ENCODE data around the gene ANGPTL5. TPM values are rescaled to one million over a fixed set of nuclear protein-coding genes. Genes with fewer than 3 reads are reported as not detected.

Gene ANGPTL5
- total and polyA plus RNA-seq, 12 donors: 0.09 to 1.3 (median 0.54) TPM

DNA sequence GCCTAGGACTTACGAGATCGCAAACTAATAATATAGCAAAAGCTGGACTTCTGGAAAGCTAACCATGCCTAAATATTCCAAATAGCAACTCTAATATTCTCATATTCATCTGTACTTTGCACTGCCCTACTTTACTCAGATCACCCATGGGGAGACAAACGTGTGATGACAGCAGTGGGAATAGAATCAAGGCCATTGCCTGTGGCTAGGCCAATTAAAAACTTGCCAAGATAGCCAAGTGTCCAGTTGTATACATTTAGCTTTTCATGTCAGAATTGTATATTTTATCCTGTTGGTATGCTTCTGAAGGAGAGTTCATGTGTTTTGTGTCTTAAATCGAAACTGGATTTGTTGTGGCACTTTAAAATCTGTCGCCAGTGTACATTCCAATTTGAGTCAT, 2.7 kb downstream of the ANGPTL5 start:
- intact Hi-C loops (cut with DNase I): loop anchor here in 2 of 10 donors (5.0 to 10.0 kb wide), 2 partner anchors 91 to 99 kb away; no protein-coding TSS in a partner anchor
- peaks cover 0 to 32% (median 18%) of the 10 kb centered on the region in 9 donors for H3K4me1 ChIP-seq
- H3K4me3 ChIP-seq: peak overlapping the region in 1 of 10 donors; percentile 87
- H3K27me3 ChIP-seq: no peaks in the 10 kb centered on the region
- WGBS, 2 donors: 83 to 87% methylated on average over 5 of the region's 5 CpGs
- TF ChIP-seq, protein P1, sequence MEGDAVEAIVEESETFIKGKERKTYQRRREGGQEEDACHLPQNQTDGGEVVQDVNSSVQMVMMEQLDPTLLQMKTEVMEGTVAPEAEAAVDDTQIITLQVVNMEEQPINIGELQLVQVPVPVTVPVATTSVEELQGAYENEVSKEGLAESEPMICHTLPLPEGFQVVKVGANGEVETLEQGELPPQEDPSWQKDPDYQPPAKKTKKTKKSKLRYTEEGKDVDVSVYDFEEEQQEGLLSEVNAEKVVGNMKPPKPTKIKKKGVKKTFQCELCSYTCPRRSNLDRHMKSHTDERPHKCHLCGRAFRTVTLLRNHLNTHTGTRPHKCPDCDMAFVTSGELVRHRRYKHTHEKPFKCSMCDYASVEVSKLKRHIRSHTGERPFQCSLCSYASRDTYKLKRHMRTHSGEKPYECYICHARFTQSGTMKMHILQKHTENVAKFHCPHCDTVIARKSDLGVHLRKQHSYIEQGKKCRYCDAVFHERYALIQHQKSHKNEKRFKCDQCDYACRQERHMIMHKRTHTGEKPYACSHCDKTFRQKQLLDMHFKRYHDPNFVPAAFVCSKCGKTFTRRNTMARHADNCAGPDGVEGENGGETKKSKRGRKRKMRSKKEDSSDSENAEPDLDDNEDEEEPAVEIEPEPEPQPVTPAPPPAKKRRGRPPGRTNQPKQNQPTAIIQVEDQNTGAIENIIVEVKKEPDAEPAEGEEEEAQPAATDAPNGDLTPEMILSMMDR (IDR thresholded peaks at IDR 0.05): no peak
- no peaks in the 10 kb centered on the region for H3K36me3 ChIP-seq
- no peak for ATAC-seq
- no peak for DNase-seq
- H3K9me3 ChIP-seq: no peaks in the 10 kb centered on the region
- H3K27ac ChIP-seq: peak overlapping the region in 2 of 10 donors; percentile 66 to 76

DNA sequence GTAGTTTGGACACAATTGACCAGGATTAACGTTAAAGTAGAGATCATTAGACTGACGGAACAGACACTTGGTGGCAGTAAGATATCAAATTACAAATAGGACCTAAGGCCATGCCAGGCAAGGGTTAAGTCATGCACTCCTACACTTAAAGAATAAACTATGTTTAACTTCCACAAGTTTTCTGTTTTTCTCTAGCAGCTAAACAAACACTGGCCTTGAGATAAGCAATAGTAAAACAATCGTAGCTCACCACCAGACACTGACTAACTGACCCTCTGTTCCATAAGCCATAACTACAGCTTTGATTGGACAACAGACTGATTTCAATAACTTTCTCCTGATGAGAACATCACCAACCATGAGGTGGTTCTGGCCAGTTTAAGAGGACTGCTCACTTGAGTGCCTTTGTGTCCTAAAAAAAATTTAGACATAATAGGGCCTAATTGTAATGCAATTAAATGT, 3.5 kb downstream of the ANGPTL5 start:
- no peak for ATAC-seq

DNA sequence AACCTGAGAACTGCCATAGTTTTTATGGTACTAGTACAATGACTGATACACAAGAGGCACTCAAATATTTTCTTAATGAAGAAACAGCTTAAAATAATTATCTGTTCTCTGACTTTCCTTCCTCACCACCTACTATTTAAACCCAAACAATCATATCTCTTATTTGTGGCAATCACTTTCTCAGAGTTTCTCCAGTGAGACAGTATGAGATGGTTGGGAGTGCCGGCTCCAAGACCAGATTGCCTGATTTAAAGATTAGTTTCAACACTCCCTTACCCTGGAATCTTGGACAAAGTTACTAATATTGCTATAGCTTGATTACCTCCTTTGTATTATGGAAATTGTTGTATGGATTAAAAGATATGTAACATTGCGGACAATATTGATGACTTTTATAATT, 7.2 kb downstream of the ANGPTL5 start:
- ATAC-seq: no peak
- WGBS, 2 donors: 74 to 78% methylated on average over 2 of the region's 2 CpGs
- H3K4me3 ChIP-seq: no peak overlapping the region
- peaks cover 0 to 6% (median 0%) of the 10 kb centered on the region in 7 donors for H3K27me3 ChIP-seq
- H3K36me3 ChIP-seq: no peaks in the 10 kb centered on the region
- H3K27ac ChIP-seq: peak overlapping the region in 1 of 10 donors; percentile 37
- no peak for DNase-seq
- intact Hi-C loops (cut with DNase I): no loop called here
- peaks cover 0 to 9% (median 3%) of the 10 kb centered on the region in 9 donors for H3K4me1 ChIP-seq
- H3K9me3 ChIP-seq: no peaks in the 10 kb centered on the region
- TF ChIP-seq, protein P1 (IDR thresholded peaks at IDR 0.05): no peak

More for the DNA sequence above, 3.5 kb downstream of the ANGPTL5 start:
- intact Hi-C loops (cut with DNase I): loop anchor here in 2 of 10 donors (5.0 to 10.0 kb wide), 2 partner anchors 92 to 99 kb away; no protein-coding TSS in a partner anchor
- H3K4me3 ChIP-seq: no peak overlapping the region
- no peaks in the 10 kb centered on the region for H3K27me3 ChIP-seq
- TF ChIP-seq, protein P1 (IDR thresholded peaks at IDR 0.05): no peak
- peaks cover 0 to 32% (median 18%) of the 10 kb centered on the region in 9 donors for H3K4me1 ChIP-seq
- H3K9me3 ChIP-seq: no peaks in the 10 kb centered on the region
- 52 to 54% methylated on average over 3 of the region's 3 CpGs for WGBS, 2 donors
- no peak overlapping the region for H3K27ac ChIP-seq
- no peaks in the 10 kb centered on the region for H3K36me3 ChIP-seq
- DNase-seq: no peak

DNA sequence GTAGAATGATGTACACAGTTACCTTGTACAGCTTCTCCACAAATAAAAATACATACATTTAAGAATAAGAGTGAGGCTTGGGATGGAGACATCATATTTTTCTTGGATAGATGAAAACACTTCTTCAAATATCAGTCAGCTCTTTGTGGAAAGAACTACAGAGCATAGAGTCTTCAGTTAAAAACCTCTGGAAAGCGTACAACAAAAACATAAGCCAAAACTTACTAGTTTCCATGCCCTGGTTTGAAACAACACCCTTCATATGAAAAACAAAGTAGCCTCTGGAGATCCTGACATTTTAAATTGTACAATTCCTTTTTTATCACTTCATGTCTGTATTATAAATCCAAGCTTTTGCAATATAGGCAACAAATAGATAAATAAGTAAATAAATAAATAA, 8.5 kb downstream of the ANGPTL5 start:
- ATAC-seq (peak in 1 of 8 donors; percentile 42), DNase-seq (no peak)
- TF ChIP-seq, protein P1 (IDR thresholded peaks at IDR 0.05): no peak
- H3K36me3 ChIP-seq: no peaks in the 10 kb centered on the region
- WGBS, 2 donors: 65 to 80% methylated on average over 1 of the region's 1 CpG
- no peaks in the 10 kb centered on the region for H3K9me3 ChIP-seq
- H3K4me1 ChIP-seq: no peaks in the 10 kb centered on the region
- intact Hi-C loops (cut with DNase I): no loop called here
- H3K27ac ChIP-seq: no peak overlapping the region
- peaks cover 0 to 6% (median 0%) of the 10 kb centered on the region in 7 donors for H3K27me3 ChIP-seq
- no peak overlapping the region for H3K4me3 ChIP-seq

Data from heart right ventricle (tissue), 16 donors.